ENCODE data around the gene DNAL1. TPM values are rescaled to one million over a fixed set of nuclear protein-coding genes. Genes with fewer than 3 reads are reported as not detected.

The DNAL1 gene
- polyA plus RNA-seq, 1 of the 3 experiments (the other 2 are of a cell fraction), result 2.6 TPM

- H3F3A ChIP-seq (replicated peaks; ENCODE audit: insufficient read depth), result peaks cover 27% of the 10 kb centered on the region
- no peaks in the 10 kb centered on the region for H3K9me3 ChIP-seq
- H2AFZ ChIP-seq (ENCODE audit: low read depth), result no peak overlapping the region
- no peaks in the 10 kb centered on the region for H3K4me1 ChIP-seq (ENCODE audit: control insufficient read depth in 1 of 2, insufficient read depth in 2 of 2, low read depth in 1 of 2, low read length in 1 of 2)
- CTCF ChIA-PET, result interaction anchor here (1.3 kb wide), 1 partner anchor 14 kb away, joined by 4 read pairs; no protein-coding TSS in a partner anchor
- H3K79me2 ChIP-seq (ENCODE audit: insufficient read depth), result no peaks in the 10 kb centered on the region; the same call in 1 of the 2 replicates
- WGBS (ENCODE audit: low lambda C conversion rate), result 88% methylated on average over 2 of the region's 2 CpGs
- H3K4me2 ChIP-seq, result no peak overlapping the region
- no peak overlapping the region for H3K9ac ChIP-seq
- peaks cover 3 to 18% of the 10 kb centered on the region in 2 experiments for H3K36me3 ChIP-seq (replicated peaks in 1 of 2; ENCODE audit: control insufficient read depth in 1 of 2, insufficient read depth in 2 of 2, low read length in 1 of 2)
- no peak overlapping the region for H3K4me3 ChIP-seq (ENCODE audit: low read depth in 2 of 2, low read length in 1 of 2)
- no peak for TF ChIP-seq RFX5 (IDR thresholded peaks at IDR 0.05; ENCODE audit: low read length)
- no peak for TF ChIP-seq NFIC (IDR thresholded peaks at IDR 0.05; ENCODE audit: borderline replicate concordance)
- TF ChIP-seq, protein P1, sequence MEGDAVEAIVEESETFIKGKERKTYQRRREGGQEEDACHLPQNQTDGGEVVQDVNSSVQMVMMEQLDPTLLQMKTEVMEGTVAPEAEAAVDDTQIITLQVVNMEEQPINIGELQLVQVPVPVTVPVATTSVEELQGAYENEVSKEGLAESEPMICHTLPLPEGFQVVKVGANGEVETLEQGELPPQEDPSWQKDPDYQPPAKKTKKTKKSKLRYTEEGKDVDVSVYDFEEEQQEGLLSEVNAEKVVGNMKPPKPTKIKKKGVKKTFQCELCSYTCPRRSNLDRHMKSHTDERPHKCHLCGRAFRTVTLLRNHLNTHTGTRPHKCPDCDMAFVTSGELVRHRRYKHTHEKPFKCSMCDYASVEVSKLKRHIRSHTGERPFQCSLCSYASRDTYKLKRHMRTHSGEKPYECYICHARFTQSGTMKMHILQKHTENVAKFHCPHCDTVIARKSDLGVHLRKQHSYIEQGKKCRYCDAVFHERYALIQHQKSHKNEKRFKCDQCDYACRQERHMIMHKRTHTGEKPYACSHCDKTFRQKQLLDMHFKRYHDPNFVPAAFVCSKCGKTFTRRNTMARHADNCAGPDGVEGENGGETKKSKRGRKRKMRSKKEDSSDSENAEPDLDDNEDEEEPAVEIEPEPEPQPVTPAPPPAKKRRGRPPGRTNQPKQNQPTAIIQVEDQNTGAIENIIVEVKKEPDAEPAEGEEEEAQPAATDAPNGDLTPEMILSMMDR (IDR thresholded peaks at IDR 0.05), result no peak
- TF ChIP-seq NRF1 (IDR thresholded peaks at IDR 0.05; ENCODE audit: low read depth, low read length), result no peak
- TF ChIP-seq EZH2phosphoT487 (IDR thresholded peaks at IDR 0.05; ENCODE audit: borderline replicate concordance, low read depth), result no peak
- TF ChIP-seq MAX (IDR thresholded peaks at IDR 0.05; ENCODE audit: low read depth), result no peak
- TF ChIP-seq ZBTB33 (IDR thresholded peaks at IDR 0.05; ENCODE audit: borderline replicate concordance, low read depth), result no peak
- TF ChIP-seq MXI1 (IDR thresholded peaks at IDR 0.05; ENCODE audit: low read depth, low read length), result no peak
- TF ChIP-seq RAD21 (IDR thresholded peaks at IDR 0.05; ENCODE audit: low read length), result no peak
- TF ChIP-seq, protein P2, sequence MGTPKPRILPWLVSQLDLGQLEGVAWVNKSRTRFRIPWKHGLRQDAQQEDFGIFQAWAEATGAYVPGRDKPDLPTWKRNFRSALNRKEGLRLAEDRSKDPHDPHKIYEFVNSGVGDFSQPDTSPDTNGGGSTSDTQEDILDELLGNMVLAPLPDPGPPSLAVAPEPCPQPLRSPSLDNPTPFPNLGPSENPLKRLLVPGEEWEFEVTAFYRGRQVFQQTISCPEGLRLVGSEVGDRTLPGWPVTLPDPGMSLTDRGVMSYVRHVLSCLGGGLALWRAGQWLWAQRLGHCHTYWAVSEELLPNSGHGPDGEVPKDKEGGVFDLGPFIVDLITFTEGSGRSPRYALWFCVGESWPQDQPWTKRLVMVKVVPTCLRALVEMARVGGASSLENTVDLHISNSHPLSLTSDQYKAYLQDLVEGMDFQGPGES (IDR thresholded peaks at IDR 0.05; ENCODE audit: low read depth, low read length), result no peak
- no peak for TF ChIP-seq SMC3 (IDR thresholded peaks at IDR 0.05; ENCODE audit: low read depth, low read length)
- TF ChIP-seq GATA2 (CRISPR knock-in tag; IDR thresholded peaks at IDR 0.05), result no peak
- no peak for TF ChIP-seq ELF1 (IDR thresholded peaks at IDR 0.05)
- TF ChIP-seq TAF1 (IDR thresholded peaks at IDR 0.05; ENCODE audit: borderline replicate concordance, low read depth, low read length), result no peak
- POLR2A ChIA-PET, result no interaction called here
- H3K27me3 ChIP-seq (ENCODE audit: insufficient read depth), result no peaks in the 10 kb centered on the region
- no peaks in the 10 kb centered on the region for H3K9me2 ChIP-seq
- DNase-seq, result no peak
- no peak overlapping the region for H3K27ac ChIP-seq (ENCODE audit: low read depth in 2 of 2, low read length in 1 of 2)
- H4K20me1 ChIP-seq (ENCODE audit: insufficient read depth), result no peaks in the 10 kb centered on the region
Measured at GRCh38 chr14:73665130-73665529, 20.3 kb downstream of the DNAL1 start.
